GM10248 (cell line): Measurements from ENCODE around the gene CCDC134.

Experiments
- CTCF ChIA-PET: fragments of 300-600 bp; sonication (Branson Sonifier 250); formaldehyde crosslinking; extraction: SDS; loops from one replicate; lab custom pipeline; 2021; ENCODE audit warnings: antibody characterized with exemption; lab: Yijun Ruan, JAX
- POLR2A ChIA-PET: fragments of 350-650 bp; sonication (Branson Sonifier 250); formaldehyde crosslinking; extraction: SDS; loops from one replicate; lab custom pipeline; 2020; ENCODE audit warnings: antibody characterized with exemption; lab: Yijun Ruan, JAX
- DNase-seq: peaks from one replicate; pipeline ENCODE4 v3.0.0; 2012; ENCODE audit errors: extremely low spot score
- CTCF ChIP-seq: IDR thresholded peaks from 2 replicates; pipeline ENCODE4 v1.5.1; 2012; ENCODE audit warnings: mild to moderate bottlenecking, low read depth; ENCODE audit errors: extremely low read depth, missing control alignments, control extremely low read depth

CCDC134 gene

GRCh38 chr22:41781507-41781906 lies 19.0 kb upstream of the CCDC134 start:
- POLR2A ChIA-PET = interaction anchor here (0.5 to 3.3 kb wide), 4 partner anchors 19 to 155 kb away, joined by 3 to 10 read pairs (median 4); partner anchors contain the start of gene CCDC134
- CTCF ChIA-PET = interaction anchor here (0.8 to 6.9 kb wide), 11 partner anchors 11 to 159 kb away, joined by 3 to 43 read pairs (median 7); partner anchors contain the start of gene CCDC134
- TF ChIP-seq CTCF = no peak
- DNase-seq = no peak

- CTCF ChIA-PET = interaction anchor here (0.8 to 6.9 kb wide), 8 partner anchors 12 to 143 kb away, joined by 3 to 43 read pairs (median 14); partner anchors contain the start of gene CCDC134
- DNase-seq = no peak
- no peak for TF ChIP-seq CTCF
- POLR2A ChIA-PET = interaction anchor here (0.6 to 3.3 kb wide), 3 partner anchors 15 to 64 kb away, joined by 5 to 10 read pairs (median 6); partner anchors contain the start of gene CCDC134
Measured at GRCh38 chr22:41782316-41782715, 18.2 kb upstream of the CCDC134 start.

DNA sequence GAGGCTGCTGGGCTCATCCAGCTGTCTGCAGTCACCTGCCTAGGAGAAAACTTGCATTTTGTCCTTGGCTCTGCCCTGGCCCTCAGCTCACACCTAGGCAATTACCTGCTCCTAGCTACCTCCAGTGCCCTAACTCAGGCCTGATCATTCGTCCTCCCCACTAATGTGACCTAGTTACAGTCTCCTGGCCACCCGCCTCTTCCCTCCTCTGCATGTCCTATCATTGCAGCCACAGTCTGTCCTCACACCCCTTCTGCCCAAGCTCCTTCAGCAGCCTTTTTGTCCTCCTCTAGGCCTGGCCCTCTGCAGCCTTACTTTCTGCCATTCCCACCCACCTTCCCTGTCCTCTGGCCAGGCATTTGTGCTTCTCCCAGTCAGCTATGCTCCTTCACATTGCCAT lies 17.7 kb upstream of the CCDC134 start:
- ChIA-PET POLR2A (interaction anchor here (1.2 to 3.3 kb wide), 2 partner anchors 15 to 18 kb away, joined by 5 to 10 read pairs; partner anchors contain the start of gene CCDC134), CTCF (interaction anchor here (0.8 to 6.9 kb wide), 6 partner anchors 15 to 143 kb away, joined by 3 to 43 read pairs (median 14); partner anchors contain the start of gene CCDC134)
- TF ChIP-seq CTCF = no peak
- DNase-seq = no peak

DNA sequence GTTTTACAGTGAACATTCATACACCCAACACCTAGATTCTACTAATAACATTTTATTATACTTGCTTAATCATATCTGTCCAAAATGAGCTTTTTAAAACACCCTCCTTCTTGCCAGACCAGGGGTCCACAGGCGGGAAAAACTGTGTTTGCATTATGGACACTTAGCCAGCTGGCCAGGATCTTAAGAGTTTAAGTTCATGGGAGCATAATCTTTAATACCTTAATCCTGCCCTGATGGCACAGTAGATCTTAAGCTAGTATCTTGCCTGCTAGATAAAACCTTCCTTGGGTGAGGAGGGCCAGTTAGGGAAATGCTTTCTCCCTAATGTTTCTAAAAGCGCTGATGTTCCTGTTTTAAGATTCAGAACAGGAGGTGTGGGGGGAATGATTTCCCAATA lies 13.1 kb upstream of the CCDC134 start:
- ChIA-PET CTCF (interaction anchor here (0.9 to 2.4 kb wide), 8 partner anchors 9 to 153 kb away, joined by 3 to 11 read pairs (median 4); partner anchors contain the start of gene CCDC134), POLR2A (no interaction called here)
- TF ChIP-seq CTCF = no peak
- no peak for DNase-seq

GRCh38 chr22:41793871-41794270 lies 6.6 kb upstream of the CCDC134 start:
- no peak for DNase-seq
- ChIA-PET CTCF (interaction anchor here (1.2 kb wide), 1 partner anchor 10 kb away, joined by 3 read pairs; no protein-coding TSS in a partner anchor), POLR2A (no interaction called here)
- no peak for TF ChIP-seq CTCF

DNA sequence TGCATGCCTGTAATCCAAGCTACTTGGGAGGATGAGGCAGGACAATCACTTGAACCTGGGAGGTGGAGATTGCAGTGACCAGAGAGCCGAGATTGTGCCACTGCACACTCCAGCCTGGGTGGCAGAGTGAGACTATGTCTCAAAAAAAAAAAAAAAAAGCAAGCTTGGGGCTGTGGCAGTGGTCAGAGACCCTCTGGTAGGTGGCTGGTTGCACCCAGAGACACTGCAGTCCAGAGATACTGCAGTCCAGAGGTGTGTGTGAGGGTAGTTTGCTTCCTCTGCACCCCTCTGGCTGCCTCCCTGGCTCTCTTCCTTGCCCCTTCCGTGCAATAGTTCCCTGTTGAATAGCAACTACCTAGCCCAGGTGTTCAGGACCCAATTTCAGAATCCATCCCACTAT lies 1.7 kb upstream of the CCDC134 start:
- TF ChIP-seq CTCF = no peak
- ChIA-PET POLR2A (interaction anchor here (1.0 to 1.2 kb wide), 2 partner anchors 126 to 142 kb away, joined by 3 read pairs; no protein-coding TSS in a partner anchor), CTCF (interaction anchor here (0.6 to 4.6 kb wide), 7 partner anchors 8 to 102 kb away, joined by 3 to 43 read pairs (median 17); no protein-coding TSS in a partner anchor)
- no peak for DNase-seq
